Stimulated activated CD4-positive, alpha-beta T cell treated with anti-CD3 and anti-CD28 coated beads, Interleukin-4, amount 100 ng/mL, for 4 hours (primary cell): ENCODE data around the gene DNAJA3.
A peak's percentile ranks its signal among the peaks of the same experiment; 100 is the strongest.

ENCODE experiments used
- DNase-seq, 2 experiments: peaks; one replicate each; pipeline ENCODE4 v3.0.0-alpha.2; 2020

DNAJA3 gene

GRCh38 chr16:4437366-4437765 is 11.7 kb downstream of the DNAJA3 start:
- DNase-seq, result no peak

- no peak for DNase-seq
Measured at GRCh38 chr16:4442371-4442770, 16.7 kb downstream of the DNAJA3 start.

GRCh38 chr16:4443271-4443670 is 17.6 kb downstream of the DNAJA3 start:
- DNase-seq, result no peak

GRCh38 chr16:4443986-4444385 is 18.3 kb downstream of the DNAJA3 start:
- DNase-seq, result no peak

GRCh38 chr16:4450430-4450829 is 24.8 kb downstream of the DNAJA3 start:
- no peak for DNase-seq

GRCh38 chr16:4450931-4451519 is 25.4 kb downstream of the DNAJA3 start:
- DNase-seq, result no peak

GRCh38 chr16:4452674-4453073 is 27.0 kb downstream of the DNAJA3 start:
- DNase-seq, result no peak

GRCh38 chr16:4454623-4455022 is 29.0 kb downstream of the DNAJA3 start:
- DNase-seq, result no peak

GRCh38 chr16:4455081-4455480 is 29.4 kb downstream of the DNAJA3 start:
- no peak for DNase-seq

- no peak for DNase-seq
Measured at GRCh38 chr16:4455951-4456350, 30.3 kb downstream of the DNAJA3 start.

GRCh38 chr16:4460936-4461249 is 35.2 kb downstream of the DNAJA3 start:
- no peak for DNase-seq

- DNase-seq, result no peak
Measured at GRCh38 chr16:4461250-4462085, 35.8 kb downstream of the DNAJA3 start.

GRCh38 chr16:4463522-4464163 is 38.0 kb downstream of the DNAJA3 start:
- DNase-seq, result no peak

- DNase-seq, result peak; percentile 23 to 44
Measured at GRCh38 chr16:4465977-4466779, 40.5 kb downstream of the DNAJA3 start.

GRCh38 chr16:4467916-4468315 is 42.2 kb downstream of the DNAJA3 start:
- no peak for DNase-seq

- no peak for DNase-seq
Measured at GRCh38 chr16:4468972-4469371, 43.3 kb downstream of the DNAJA3 start.

GRCh38 chr16:4471869-4472268 is 46.2 kb downstream of the DNAJA3 start:
- no peak for DNase-seq

- DNase-seq, result no peak
Measured at GRCh38 chr16:4472880-4473279, 47.2 kb downstream of the DNAJA3 start.

- peak; percentile 76 to 78 for DNase-seq
Measured at GRCh38 chr16:4474192-4474961, 48.7 kb downstream of the DNAJA3 start, which contains the start of gene NMRAL1. TSS of gene NMRAL1 (minus strand) at chr16:4474625. CDS start at chr16:4474132, 493 bp downstream.

- peak; percentile 93 to 94 for DNase-seq
Measured at GRCh38 chr16:4475880-4476788, 50.5 kb downstream of the DNAJA3 start, which contains the start of gene HMOX2. TSS of gene HMOX2 (plus strand) at chr16:4476398. CDS start at chr16:4505525, 29,127 bp downstream.

GRCh38 chr16:4477966-4478365 is 52.3 kb downstream of the DNAJA3 start:
- no peak for DNase-seq
